HG02943 (cell line): ENCODE measurements around the gene MKS1.

Source experiments
- ATAC-seq: cut with Tn5 transposase; IDR thresholded peaks from one replicate; pipeline ENCODE4 v1.9.1; 2021; ENCODE audit warnings: mild to moderate bottlenecking, low read depth, moderate library complexity; ENCODE audit not compliant: unreplicated experiment

MKS1 gene

DNA sequence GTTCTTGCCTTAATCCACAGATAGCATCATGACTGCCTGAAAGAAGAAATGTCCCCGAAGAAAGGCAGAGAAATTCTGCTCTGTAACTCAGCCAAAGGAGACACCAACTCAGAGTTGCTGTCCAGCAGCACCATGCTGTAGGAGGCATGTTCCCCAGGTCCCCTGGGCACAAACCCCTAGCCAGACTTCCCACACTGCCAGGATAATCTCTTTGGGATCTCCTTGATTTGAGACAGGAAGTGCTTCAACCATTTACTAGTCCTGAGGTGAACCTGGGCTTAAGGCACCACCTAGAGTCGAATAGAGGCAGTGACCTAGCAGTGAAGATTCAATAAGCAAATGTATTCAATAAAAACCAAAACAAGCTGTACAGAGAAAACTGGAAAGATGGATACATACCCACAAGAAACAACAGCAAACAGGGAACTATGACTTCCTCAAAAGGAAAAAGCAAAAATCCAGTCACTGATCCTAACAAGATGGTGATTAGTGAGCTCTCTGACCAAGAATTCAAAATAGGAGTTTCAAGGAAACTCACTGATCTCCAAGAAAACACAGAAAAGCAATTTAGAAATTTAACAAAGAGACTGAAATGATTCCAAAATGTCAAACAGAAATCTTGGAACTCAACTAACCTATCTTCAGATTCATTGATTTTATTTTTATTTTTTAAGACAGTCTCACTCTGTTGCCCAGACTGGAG lies 46.5 kb downstream of the MKS1 start:
- ATAC-seq = no peak

DNA sequence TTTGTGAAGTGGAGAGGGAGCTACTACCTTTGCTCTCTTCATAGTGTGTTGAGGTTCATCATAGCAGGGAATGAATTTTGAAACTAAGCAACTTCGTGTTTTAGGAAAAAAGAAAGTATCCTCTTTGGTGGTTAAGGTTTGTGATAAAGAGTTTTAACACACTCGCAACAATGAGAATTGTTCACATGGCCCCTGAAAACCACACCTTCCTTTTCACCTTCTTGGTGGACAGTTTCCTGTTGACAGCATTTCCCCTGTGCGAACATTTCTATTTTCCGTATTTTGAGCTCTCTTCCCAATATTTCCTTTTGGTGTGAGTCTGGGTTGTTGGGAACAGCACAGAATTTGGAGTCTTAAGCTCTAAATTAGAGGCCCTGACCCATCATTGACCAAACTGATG lies 48.4 kb downstream of the MKS1 start:
- ATAC-seq = no peak

DNA sequence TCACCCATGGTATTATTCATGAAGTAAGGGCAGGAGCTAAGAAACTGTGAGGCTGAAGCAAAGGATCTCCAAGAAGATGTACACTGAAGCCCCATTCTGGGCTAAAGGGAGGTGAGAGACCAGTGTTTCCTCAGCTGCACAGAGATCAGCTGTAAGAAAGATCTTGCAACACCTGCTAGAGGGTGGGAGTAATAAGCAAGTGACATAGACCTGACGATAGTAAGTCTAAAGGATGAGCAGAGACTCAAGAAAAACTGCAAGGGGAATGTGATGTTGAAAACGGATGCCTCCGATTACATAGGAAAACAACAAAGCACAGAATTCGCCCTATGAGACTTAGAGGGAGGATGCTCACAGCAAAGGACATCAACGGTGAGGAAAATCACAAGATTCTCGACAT lies 52.4 kb downstream of the MKS1 start, which contains the start of gene OR4D2:
OR4D2 (plus strand) TSS at position 301 of the 400 bp plus-strand sequence. CDS start 2,674 bp downstream, outside the sequence.
- ATAC-seq = no peak

DNA sequence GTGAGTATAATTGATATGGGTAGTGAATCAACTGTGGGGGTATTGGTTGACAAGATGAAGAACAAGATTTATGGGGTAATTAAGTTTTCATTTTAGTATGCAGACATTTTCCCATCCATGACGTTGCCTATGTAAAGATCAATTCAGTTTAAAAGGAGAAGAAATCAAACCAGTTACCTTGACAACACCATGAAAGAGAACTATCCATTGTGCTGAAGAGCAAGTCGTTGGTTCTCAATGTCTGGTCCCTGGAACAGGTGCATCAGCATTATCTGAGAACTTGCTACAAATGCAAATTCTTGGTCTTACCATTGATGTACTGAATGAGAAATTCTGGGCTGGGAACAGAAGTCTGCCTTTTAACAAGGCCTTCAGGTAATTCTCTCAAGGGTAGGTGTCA lies 53.1 kb downstream of the MKS1 start:
- no peak for ATAC-seq

DNA sequence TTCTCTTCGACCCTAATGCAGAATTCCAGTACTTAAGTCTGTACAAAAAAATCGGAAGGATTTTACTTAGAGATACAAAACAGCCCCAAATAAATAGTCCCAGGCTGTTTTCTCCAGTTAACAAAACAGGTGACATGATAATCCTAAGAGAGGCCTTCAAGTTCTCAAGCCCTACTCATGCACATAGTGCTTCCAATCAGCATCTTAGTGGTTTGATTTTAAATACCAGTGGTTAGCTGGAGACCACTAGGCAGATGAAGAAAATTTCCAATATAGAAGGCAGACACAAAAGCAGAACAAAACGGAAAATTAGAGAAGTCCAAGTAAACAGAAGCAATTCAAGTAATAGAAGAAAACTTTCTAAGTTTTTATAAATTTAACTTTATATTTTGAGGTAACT lies 57.5 kb downstream of the MKS1 start:
- no peak for ATAC-seq

DNA sequence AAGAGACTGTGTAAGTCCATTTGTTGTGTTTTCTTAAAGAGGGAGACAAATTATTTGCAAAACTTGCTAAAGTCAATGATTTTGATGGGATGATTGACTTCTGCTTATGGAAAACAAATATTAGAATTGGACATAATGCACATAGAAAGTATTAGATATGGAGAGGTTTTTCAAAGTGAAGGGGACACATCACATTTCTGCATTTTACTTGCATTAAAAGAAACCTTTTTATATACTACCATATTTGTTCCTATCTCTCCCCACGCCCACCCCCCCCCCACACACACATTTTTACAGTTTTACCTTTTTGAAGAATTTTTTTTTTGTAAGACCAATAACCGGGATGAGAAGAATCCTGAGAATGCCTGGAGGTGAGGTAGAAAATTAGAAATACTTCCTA lies 60.9 kb downstream of the MKS1 start:
- no peak for ATAC-seq

DNA sequence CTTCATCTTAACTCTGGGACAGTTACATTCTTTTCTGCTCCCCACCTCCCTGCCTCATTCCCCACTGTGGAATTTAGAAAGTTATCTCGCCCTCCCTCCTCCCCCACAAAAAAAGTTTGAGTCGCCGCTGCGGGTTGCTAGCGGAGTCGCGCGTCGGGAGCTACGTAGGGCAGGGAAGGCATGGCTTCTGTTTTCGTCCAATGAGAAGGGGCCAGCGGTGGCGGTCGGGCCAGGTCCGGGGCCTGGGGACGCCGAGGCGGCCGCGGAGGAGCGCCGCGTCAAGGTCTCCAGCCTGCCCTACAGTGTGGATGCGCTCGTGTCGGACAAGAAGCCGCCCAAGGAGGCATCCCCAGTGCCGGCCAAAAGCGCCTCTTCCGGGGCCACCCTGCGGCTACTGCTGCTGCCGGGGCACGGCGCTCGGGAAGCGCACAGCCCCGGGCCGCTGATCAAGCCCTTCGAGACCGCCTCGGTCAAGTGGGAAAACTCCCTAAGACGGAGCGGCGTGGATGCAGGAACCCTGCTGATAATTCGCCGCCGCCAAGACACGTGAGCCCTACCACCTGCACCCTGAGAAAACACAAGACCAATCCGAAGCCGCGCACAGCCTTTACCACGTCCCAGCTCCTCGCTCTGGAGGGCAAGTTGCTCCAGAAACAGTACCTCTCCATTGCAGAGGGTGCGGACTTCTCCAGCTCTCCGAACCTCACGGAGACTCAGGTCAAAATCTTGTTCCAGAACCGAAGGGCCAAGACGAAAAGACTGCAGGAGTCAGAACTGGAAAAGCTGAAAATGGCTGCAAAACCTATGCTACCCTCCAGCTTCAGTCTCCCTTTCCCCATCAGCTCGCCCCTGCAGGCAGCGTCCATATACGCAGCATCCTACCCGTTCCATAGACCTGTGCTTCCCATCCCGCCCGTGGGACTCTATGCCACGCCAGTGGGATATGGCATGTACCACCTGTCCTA lies 61.9 kb downstream of the MKS1 start:
- ATAC-seq = no peak
